Type B pancreatic cell (in vitro differentiated cells): ENCODE measurements around the gene DUSP28. TPM values are rescaled to one million over a fixed set of nuclear protein-coding genes. Genes with fewer than 3 reads are reported as not detected.

ENCODE experiments used
- DNase-seq: peaks from one replicate; pipeline ENCODE4 v3.0.0; 2021; ENCODE audit warnings: mixed read lengths; ENCODE audit not compliant: unreplicated experiment; ENCODE audit errors: extremely low spot score
- H3K27ac Mint-ChIP-seq: 2 replicates; pipeline ENCODE4 v1.8.0; 2021; ENCODE audit warnings: mild to moderate bottlenecking, mixed read lengths
- H3K27me3 Mint-ChIP-seq: 2 replicates; pipeline ENCODE4 v1.8.0; 2021; ENCODE audit warnings: mixed read lengths
- H3K36me3 Mint-ChIP-seq: 2 replicates; pipeline ENCODE4 v1.8.0; 2021; ENCODE audit warnings: mixed read lengths
- H3K4me1 Mint-ChIP-seq: one replicate; pipeline ENCODE4 v1.8.0; 2021; ENCODE audit warnings: mixed read lengths; ENCODE audit not compliant: unreplicated experiment
- H3K4me3 Mint-ChIP-seq: 2 replicates; pipeline ENCODE4 v1.8.0; 2021; ENCODE audit warnings: mild to moderate bottlenecking, mixed read lengths
- H3K9me3 Mint-ChIP-seq: 2 replicates; pipeline ENCODE4 v1.8.0; 2021; ENCODE audit warnings: mixed read lengths
- CTCF ChIP-seq: fragments of 200-600 bp; sonication (generic); conservative IDR thresholded peaks from 2 replicates; pipeline ENCODE4 v1.5.0; 2021; ENCODE audit warnings: antibody characterized with exemption, mild to moderate bottlenecking
- total RNA-seq: library from RNA; stranded (reverse); gene quantifications from 2 replicates; pipeline ENCODE4 v1.2.1, GENCODE V29; 2021; ENCODE audit warnings: low replicate concordance

Gene DUSP28
- total RNA-seq, 1 donor from 2014 or later: 4.3 TPM

- peaks cover 11% of the 10 kb centered on the region for H3K4me1 Mint-ChIP-seq
- H3K9me3 Mint-ChIP-seq: no peaks in the 10 kb centered on the region
- peaks cover 3% of the 10 kb centered on the region for H3K36me3 Mint-ChIP-seq
- H3K27ac Mint-ChIP-seq: no peak overlapping the region
- TF ChIP-seq CTCF: no peak
- no peaks in the 10 kb centered on the region for H3K27me3 Mint-ChIP-seq
- DNase-seq: no peak
- no peak overlapping the region for H3K4me3 Mint-ChIP-seq
Observed at GRCh38 chr2:240575101-240575965, 15.2 kb downstream of the DUSP28 start.

DNA sequence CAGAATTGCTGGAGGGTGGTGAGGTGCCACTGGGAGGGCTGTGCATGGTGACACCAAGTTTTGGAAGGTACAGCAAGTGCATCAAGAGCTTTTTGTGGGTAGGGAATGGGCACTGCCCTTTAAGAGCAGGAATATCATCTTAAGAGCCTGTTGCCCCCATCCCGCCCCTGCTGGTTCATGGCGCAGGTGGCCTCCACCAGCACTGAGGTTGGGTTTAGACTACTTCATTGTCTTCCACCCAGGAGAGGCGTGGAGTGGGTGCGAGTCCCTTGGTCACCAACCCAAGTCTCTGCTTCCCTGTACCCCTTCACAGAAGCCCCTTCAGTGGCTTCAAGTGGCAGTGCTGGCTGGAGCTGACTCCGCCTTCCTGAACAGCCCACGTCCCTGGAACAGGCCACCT, 15.9 kb downstream of the DUSP28 start:
- no peak for DNase-seq
- Mint-ChIP-seq H3K27ac (no peak overlapping the region), H3K9me3 (no peaks in the 10 kb centered on the region), H3K36me3 (peaks cover 10% of the 10 kb centered on the region), H3K27me3 (no peaks in the 10 kb centered on the region), H3K4me3 (no peak overlapping the region), H3K4me1 (peaks cover 17% of the 10 kb centered on the region)
- no peak for TF ChIP-seq CTCF

GRCh38 chr2:240576436-240577205, 16.5 kb downstream of the DUSP28 start:
- Mint-ChIP-seq H3K27ac (no peak overlapping the region), H3K36me3 (peaks cover 12% of the 10 kb centered on the region), H3K4me3 (no peak overlapping the region), H3K4me1 (peaks cover 14% of the 10 kb centered on the region), H3K9me3 (no peaks in the 10 kb centered on the region), H3K27me3 (no peaks in the 10 kb centered on the region)
- no peak for DNase-seq
- no peak for TF ChIP-seq CTCF

DNA sequence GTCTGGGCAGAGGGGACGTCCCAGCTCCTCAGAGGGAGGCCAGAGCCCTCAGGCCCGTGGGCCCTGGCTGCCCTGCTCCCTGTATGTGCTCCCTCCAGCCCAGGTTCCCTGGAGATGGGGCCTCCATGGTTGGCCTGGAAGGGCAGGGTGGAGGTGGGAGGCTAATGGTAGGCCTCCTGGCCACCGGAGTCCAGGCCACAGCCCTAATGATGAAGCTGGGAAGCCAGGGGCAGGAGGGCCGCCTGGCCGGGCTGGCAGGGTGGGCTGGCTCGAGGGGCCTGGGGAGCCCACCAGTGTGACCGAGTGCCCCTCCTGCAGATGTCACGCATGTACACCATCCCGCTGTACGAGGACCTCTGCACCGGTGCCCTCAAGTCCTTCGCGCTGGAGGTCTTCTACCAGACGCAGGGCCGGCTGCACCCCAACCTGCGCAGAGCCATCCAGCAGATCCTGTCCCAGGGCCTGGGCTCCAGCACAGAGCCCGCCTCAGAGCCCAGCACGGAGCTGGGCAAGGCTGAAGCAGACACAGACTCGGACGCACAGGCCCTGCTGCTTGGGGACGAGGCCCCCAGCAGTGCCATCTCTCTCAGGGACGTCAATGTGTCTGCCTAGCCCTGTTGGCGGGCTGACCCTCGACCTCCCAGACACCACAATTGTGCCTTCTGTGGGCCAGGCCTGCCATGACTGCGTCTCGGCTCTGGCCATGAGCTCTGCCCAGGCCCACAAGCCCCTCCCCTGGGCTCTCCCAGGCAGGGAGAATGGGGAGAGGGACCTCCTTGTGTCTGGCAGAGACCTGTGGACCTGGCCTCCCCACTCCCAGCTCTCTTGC, 17.3 kb downstream of the DUSP28 start:
- H3K27ac Mint-ChIP-seq: no peak overlapping the region
- no peaks in the 10 kb centered on the region for H3K9me3 Mint-ChIP-seq
- H3K4me3 Mint-ChIP-seq: no peak overlapping the region
- no peak for TF ChIP-seq CTCF
- H3K36me3 Mint-ChIP-seq: peaks cover 21% of the 10 kb centered on the region
- no peaks in the 10 kb centered on the region for H3K27me3 Mint-ChIP-seq
- no peak for DNase-seq
- peaks cover 18% of the 10 kb centered on the region for H3K4me1 Mint-ChIP-seq

GRCh38 chr2:240578110-240578450, 17.9 kb downstream of the DUSP28 start:
- H3K9me3 Mint-ChIP-seq: no peaks in the 10 kb centered on the region
- no peaks in the 10 kb centered on the region for H3K27me3 Mint-ChIP-seq
- H3K4me3 Mint-ChIP-seq: no peak overlapping the region
- no peak for TF ChIP-seq CTCF
- DNase-seq: no peak
- no peak overlapping the region for H3K27ac Mint-ChIP-seq
- H3K36me3 Mint-ChIP-seq: peaks cover 22% of the 10 kb centered on the region
- H3K4me1 Mint-ChIP-seq: peaks cover 19% of the 10 kb centered on the region
